ENCODE results near the gene RASSF3.
"Not testable (repeated sequence)": the region's sequence is repeated elsewhere in the genome, so short reads cannot be mapped to it uniquely, and the experiment has no call there.

The RASSF3 gene

DNA sequence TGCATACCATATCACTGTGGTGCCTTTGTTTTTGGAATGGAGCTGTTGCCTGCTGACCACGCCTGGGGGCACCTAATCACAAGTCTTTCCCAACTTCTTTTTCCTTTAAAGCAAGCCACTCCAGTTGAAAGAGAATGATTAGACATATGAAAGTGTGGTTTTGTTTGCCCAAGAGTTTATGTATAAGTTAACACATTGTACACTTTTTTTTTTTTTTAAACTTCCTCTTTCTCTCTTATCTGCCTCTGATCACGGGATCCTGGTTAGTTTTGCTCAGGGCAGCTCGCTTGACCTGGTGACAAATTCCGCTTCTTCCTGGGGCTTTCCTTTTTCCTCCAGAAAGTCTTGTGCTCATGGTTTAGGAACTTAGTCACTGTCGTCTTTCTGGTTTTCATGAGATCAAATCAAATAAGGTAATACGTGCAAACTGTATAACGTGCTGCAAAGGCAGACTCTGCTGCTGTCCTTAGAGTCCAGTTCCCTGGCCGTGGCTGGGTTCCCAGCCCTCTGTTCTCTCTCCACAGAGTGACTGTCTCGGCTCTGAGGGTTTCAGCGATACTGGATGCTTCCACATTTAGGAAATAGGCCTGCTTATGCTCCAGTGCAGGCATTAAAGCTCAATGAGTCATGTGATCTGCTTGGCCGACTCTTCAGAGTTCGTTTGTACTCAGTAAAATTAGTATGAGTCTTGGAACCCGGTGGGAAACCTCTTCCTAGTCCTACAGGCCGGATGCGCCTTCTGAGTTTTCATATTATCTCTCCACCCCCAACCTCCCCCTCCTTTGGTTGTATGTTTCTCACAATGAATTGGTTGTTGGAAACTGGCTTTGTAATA, 15.2 kb downstream of the RASSF3 start:
- H3K27me3 ChIP-seq (ENCODE audit: low read depth, low read length) = no peaks in the 10 kb centered on the region
- no peaks in the 10 kb centered on the region for H3K9me3 ChIP-seq (ENCODE audit: insufficient read depth, low read length)
- no peak overlapping the region for H2AFZ ChIP-seq (ENCODE audit: low read depth, low read length)
- H3K4me3 ChIP-seq (ENCODE audit: low read length) = peak overlapping the region; percentile 71
- H3K4me2 ChIP-seq (ENCODE audit: low read length) = peak overlapping the region; percentile 87
- peaks cover 97% of the 10 kb centered on the region for H3K79me2 ChIP-seq (ENCODE audit: low read length)
- H3K9ac ChIP-seq (ENCODE audit: low read length) = peak overlapping the region; percentile 58
- H4K20me1 ChIP-seq (ENCODE audit: insufficient read depth, low read length) = peaks cover 38% of the 10 kb centered on the region
- peak overlapping the region; percentile 94 for H3K27ac ChIP-seq (ENCODE audit: low read length)
- H3K36me3 ChIP-seq (replicated peaks; ENCODE audit: low read depth, low read length) = peaks cover 21% of the 10 kb centered on the region
- TF ChIP-seq, protein P1, sequence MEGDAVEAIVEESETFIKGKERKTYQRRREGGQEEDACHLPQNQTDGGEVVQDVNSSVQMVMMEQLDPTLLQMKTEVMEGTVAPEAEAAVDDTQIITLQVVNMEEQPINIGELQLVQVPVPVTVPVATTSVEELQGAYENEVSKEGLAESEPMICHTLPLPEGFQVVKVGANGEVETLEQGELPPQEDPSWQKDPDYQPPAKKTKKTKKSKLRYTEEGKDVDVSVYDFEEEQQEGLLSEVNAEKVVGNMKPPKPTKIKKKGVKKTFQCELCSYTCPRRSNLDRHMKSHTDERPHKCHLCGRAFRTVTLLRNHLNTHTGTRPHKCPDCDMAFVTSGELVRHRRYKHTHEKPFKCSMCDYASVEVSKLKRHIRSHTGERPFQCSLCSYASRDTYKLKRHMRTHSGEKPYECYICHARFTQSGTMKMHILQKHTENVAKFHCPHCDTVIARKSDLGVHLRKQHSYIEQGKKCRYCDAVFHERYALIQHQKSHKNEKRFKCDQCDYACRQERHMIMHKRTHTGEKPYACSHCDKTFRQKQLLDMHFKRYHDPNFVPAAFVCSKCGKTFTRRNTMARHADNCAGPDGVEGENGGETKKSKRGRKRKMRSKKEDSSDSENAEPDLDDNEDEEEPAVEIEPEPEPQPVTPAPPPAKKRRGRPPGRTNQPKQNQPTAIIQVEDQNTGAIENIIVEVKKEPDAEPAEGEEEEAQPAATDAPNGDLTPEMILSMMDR (IDR thresholded peaks at IDR 0.05; ENCODE audit: low read depth, low read length) = no peak
- no peak for TF ChIP-seq EZH2phosphoT487 (IDR thresholded peaks at IDR 0.05; ENCODE audit: low read depth)
- H3K4me1 ChIP-seq (ENCODE audit: low read length) = peaks cover 57% of the 10 kb centered on the region

DNA sequence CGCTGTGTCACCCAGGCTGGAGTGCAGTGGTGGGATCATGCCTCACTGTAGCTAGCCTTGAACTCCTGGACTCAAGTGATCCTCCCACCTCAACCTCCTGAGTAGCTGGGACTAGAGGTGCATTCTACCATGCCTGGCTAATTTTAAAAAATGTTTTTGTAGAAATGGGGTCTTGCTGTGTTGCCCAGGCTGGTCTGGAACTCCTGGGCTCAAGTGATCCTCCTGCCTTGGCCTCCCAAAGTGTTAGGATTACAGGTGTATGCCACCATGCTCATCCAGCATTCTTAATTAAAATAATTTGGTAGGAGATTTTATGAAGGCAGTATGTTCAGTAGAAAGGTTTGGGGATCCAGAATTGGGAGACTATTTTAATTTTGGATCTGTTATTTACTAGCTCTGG, 16.3 kb downstream of the RASSF3 start:
- not testable (repeated sequence) for H3K27ac ChIP-seq (ENCODE audit: low read length); H2AFZ ChIP-seq (ENCODE audit: low read depth, low read length); H3K4me3 ChIP-seq (ENCODE audit: low read length); H3K9me3 ChIP-seq (ENCODE audit: insufficient read depth, low read length); H3K27me3 ChIP-seq (ENCODE audit: low read depth, low read length); H3K9ac ChIP-seq (ENCODE audit: low read length); H3K4me2 ChIP-seq (ENCODE audit: low read length)
- H3K4me1 ChIP-seq (ENCODE audit: low read length) = peaks cover 53% of the 10 kb centered on the region
- peaks cover 100% of the 10 kb centered on the region for H3K79me2 ChIP-seq (ENCODE audit: low read length)
- peaks cover 30% of the 10 kb centered on the region for H3K36me3 ChIP-seq (replicated peaks; ENCODE audit: low read depth, low read length)
- peaks cover 50% of the 10 kb centered on the region for H4K20me1 ChIP-seq (ENCODE audit: insufficient read depth, low read length)

DNA sequence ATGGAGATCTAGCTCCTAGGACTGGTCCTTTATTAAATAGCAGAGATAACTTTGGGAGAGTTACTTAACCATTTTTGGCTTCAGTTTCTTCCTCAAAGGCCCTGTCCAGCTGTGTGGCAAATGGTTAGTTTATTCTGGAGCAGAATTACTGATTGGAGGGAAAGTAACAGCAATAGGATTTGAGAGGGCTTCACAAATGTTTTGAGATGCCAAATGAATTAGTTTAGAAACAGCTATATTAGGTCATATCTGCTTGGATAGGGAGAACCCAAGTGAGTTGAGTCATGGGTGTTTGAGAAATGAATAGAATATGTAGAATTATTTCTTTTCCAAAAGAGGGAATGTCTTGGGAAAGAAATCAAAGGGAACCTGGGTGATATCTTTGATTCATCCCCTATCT, 17.5 kb downstream of the RASSF3 start:
- Histone ChIP-seq H3K9ac (ENCODE audit: low read length) (no peak overlapping the region), H3K4me1 (ENCODE audit: low read length) (peaks cover 42% of the 10 kb centered on the region), H3K79me2 (ENCODE audit: low read length) (peaks cover 100% of the 10 kb centered on the region), H2AFZ (ENCODE audit: low read depth, low read length) (no peak overlapping the region), H4K20me1 (ENCODE audit: insufficient read depth, low read length) (peaks cover 62% of the 10 kb centered on the region), H3K9me3 (ENCODE audit: insufficient read depth, low read length) (no peaks in the 10 kb centered on the region), H3K27me3 (ENCODE audit: low read depth, low read length) (no peaks in the 10 kb centered on the region), H3K27ac (ENCODE audit: low read length) (no peak overlapping the region), H3K4me2 (ENCODE audit: low read length) (no peak overlapping the region), H3K4me3 (ENCODE audit: low read length) (no peak overlapping the region), H3K36me3 (replicated peaks; ENCODE audit: low read depth, low read length) (peaks cover 42% of the 10 kb centered on the region)
- TF ChIP-seq, protein P1 (IDR thresholded peaks at IDR 0.05; ENCODE audit: low read depth, low read length) = no peak
- TF ChIP-seq EZH2phosphoT487 (IDR thresholded peaks at IDR 0.05; ENCODE audit: low read depth) = no peak

DNA sequence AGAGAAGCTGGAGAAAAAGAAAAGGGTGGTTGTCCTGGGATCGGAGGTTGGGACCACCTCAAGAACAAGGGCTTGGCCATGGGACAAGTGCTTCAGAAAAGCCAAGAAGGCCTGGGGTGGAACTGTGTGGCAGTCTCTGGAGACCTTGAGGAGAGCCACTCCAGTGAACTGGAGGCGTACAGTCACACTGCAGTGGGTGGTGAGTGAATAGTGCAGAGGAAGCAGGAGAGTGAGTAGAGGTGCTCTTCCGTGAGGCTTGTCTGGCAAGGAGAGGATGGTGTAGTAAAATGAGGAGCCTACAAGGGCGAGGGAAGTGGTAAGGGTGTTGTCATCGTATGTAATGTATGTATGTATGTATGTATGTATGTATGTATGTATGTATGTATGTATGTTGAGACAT, 20.9 kb downstream of the RASSF3 start:
- Histone ChIP-seq H2AFZ (ENCODE audit: low read depth, low read length) (no peak overlapping the region), H3K79me2 (ENCODE audit: low read length) (peaks cover 100% of the 10 kb centered on the region), H3K4me2 (ENCODE audit: low read length) (no peak overlapping the region), H3K4me1 (ENCODE audit: low read length) (peaks cover 9% of the 10 kb centered on the region), H3K9ac (ENCODE audit: low read length) (no peak overlapping the region), H3K36me3 (replicated peaks; ENCODE audit: low read depth, low read length) (peaks cover 61% of the 10 kb centered on the region), H3K9me3 (ENCODE audit: insufficient read depth, low read length) (no peaks in the 10 kb centered on the region), H3K27ac (ENCODE audit: low read length) (no peak overlapping the region), H4K20me1 (ENCODE audit: insufficient read depth, low read length) (peaks cover 92% of the 10 kb centered on the region), H3K27me3 (ENCODE audit: low read depth, low read length) (no peaks in the 10 kb centered on the region), H3K4me3 (ENCODE audit: low read length) (no peak overlapping the region)
- no peak for TF ChIP-seq EZH2phosphoT487 (IDR thresholded peaks at IDR 0.05; ENCODE audit: low read depth)
- TF ChIP-seq, protein P1 (IDR thresholded peaks at IDR 0.05; ENCODE audit: low read depth, low read length) = no peak

All from OCI-LY3 (cell line).